ENCODE measurements around the gene C4orf50.

C4orf50 gene

DNA sequence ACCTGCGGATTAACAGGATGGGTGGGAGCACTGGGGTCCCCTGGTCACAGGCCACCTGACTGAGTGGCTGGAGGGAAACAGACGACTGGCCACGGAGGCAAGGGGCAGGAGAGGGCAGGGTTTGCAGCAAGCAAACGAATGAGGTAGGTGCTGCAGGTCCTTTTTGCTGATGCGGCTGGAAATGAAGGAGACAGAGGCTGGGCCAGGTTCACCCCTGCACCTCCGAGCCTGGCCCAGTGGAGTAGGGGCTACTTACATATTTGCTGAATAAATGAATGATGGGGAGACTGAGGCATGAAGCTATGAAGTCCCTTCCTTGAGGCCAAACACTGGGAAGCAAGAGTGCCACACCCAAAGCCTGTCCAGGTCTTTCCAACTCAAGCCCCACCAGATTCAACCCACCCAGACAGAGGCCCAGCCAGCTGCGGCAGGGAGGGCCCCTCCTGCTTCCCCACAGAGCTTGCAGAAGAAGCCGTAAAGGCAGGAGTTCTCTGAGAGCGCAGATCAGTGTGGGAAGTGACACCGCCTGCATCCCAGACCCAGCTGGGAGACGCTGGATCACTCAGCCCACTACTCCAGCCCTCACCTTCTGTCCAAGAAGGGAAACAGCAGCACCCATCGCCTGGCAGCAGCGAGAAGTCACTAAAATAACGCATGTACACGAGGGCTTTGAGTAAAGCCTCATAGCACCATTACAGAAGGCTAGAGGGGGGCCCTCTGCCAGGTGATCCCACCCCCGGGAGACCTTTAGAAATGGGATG is 36.1 kb upstream of the C4orf50 start:
- no peaks in the 10 kb centered on the region for H3K4me1 ChIP-seq (ENCODE audit: insufficient read depth, low read length)
- no peaks in the 10 kb centered on the region for H3K36me3 ChIP-seq (ENCODE audit: insufficient read depth, low read length)
- no peak overlapping the region for H3K4me3 ChIP-seq (ENCODE audit: low read depth in 1 of 2, low read length in 2 of 2)
- H3K27ac ChIP-seq (ENCODE audit: low read depth, low read length), result no peak overlapping the region
- H3K9me3 ChIP-seq (ENCODE audit: low read length), result peaks cover 13% of the 10 kb centered on the region
- no peaks in the 10 kb centered on the region for H3K27me3 ChIP-seq (ENCODE audit: control insufficient read depth in 1 of 2, insufficient read depth in 2 of 2, low read length in 2 of 2)
- no peak overlapping the region for H3K9ac ChIP-seq (ENCODE audit: low read length)

DNA sequence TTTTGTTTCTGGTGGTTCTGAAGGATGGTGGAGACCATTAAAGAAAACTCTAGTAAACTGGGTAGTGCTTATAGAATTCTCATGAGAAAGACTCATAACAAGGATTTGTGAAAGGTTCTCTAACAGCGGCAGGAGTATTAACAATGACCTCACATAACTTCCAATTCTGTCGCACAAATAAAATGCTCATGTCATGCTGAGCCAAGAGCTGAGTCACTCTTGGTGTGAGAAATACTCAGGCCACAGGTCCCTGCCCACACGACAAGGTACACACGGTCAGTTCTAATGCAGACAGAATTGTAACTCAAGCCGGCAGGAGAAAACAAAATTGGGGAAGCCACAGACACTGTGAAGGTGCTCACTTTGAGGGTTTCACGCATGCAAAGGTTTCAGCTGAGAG is 34.4 kb upstream of the C4orf50 start:
- Histone ChIP-seq H3K36me3 (ENCODE audit: insufficient read depth, low read length) (no peaks in the 10 kb centered on the region), H3K9ac (ENCODE audit: low read length) (no peak overlapping the region), H3K4me1 (ENCODE audit: insufficient read depth, low read length) (no peaks in the 10 kb centered on the region), H3K27ac (ENCODE audit: low read depth, low read length) (no peak overlapping the region), H3K27me3 (ENCODE audit: control insufficient read depth in 1 of 2, insufficient read depth in 2 of 2, low read length in 2 of 2) (no peaks in the 10 kb centered on the region), H3K9me3 (ENCODE audit: low read length) (peaks cover 5% of the 10 kb centered on the region), H3K4me3 (ENCODE audit: low read depth in 1 of 2, low read length in 2 of 2) (no peak overlapping the region)

DNA sequence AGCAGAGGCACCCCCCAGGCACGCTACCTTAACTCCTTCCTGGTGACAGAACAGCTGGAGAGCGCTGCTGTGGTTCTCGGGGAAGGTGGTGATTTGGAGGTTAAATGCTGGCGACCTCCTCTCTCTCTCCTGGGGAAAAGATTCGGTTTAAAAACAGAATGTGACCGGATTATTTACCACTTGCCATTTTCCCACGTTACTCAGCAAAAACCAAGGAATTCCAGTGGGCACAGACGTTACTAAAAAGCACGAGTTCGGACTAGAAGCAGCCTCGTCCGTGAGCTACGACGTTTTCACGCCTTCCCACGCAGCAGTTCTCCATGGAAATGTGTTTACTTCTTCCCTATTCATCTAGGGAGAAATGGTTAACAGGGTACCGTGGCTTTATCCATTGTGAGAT is 32.3 kb upstream of the C4orf50 start:
- Histone ChIP-seq H3K36me3 (ENCODE audit: insufficient read depth, low read length) (no peaks in the 10 kb centered on the region), H3K9ac (ENCODE audit: low read length) (no peak overlapping the region), H3K27me3 (ENCODE audit: control insufficient read depth in 1 of 2, insufficient read depth in 2 of 2, low read length in 2 of 2) (no peaks in the 10 kb centered on the region), H3K4me3 (ENCODE audit: low read depth in 1 of 2, low read length in 2 of 2) (no peak overlapping the region), H3K9me3 (ENCODE audit: low read length) (no peaks in the 10 kb centered on the region), H3K4me1 (ENCODE audit: insufficient read depth, low read length) (no peaks in the 10 kb centered on the region), H3K27ac (ENCODE audit: low read depth, low read length) (no peak overlapping the region)

DNA sequence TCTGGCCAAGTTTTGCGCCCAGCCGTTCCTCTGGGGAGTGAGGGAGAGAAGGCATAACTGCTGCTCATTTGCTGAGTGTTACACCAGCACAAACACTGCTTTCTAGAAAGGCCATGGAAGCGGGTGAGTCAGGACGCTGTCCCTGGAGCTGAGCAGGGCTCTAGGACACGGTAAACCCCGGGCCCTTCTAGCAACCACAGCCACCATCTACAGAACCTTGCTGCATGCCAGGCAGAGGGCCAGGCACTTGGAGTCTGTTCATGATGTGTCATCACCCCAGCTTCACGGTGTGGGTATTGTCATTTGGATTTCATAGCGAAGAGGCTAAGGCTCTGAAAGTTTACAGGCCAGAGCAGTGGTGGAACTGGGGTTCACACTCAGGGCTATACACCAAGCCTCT is 31.8 kb upstream of the C4orf50 start:
- Histone ChIP-seq H3K36me3 (ENCODE audit: insufficient read depth, low read length) (no peaks in the 10 kb centered on the region), H3K4me1 (ENCODE audit: insufficient read depth, low read length) (no peaks in the 10 kb centered on the region), H3K9ac (ENCODE audit: low read length) (no peak overlapping the region), H3K27me3 (ENCODE audit: control insufficient read depth in 1 of 2, insufficient read depth in 2 of 2, low read length in 2 of 2) (no peaks in the 10 kb centered on the region), H3K9me3 (ENCODE audit: low read length) (no peaks in the 10 kb centered on the region), H3K27ac (ENCODE audit: low read depth, low read length) (no peak overlapping the region), H3K4me3 (ENCODE audit: low read depth in 1 of 2, low read length in 2 of 2) (no peak overlapping the region)

DNA sequence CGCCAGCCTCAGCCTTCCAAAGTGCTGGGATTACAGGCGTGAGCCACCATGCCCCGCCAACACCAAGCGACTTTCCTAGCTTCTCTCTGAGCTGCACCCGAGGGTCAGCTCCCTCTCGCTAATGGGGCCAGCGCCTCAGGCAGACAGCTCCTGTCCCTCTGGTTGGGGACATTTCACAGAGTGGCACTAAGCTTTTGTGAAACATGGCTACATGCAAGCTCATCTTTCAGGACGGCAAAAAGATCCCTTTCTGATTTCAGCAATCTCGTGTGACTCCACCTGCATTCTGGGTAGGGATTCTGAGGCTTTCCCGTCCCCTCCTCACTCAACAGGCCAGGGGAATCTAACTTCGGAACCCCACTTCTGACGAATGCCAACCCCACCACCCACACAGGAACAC is 31.0 kb upstream of the C4orf50 start:
- no peak overlapping the region for H3K27ac ChIP-seq (ENCODE audit: low read depth, low read length)
- H3K4me1 ChIP-seq (ENCODE audit: insufficient read depth, low read length), result no peaks in the 10 kb centered on the region
- H3K36me3 ChIP-seq (ENCODE audit: insufficient read depth, low read length), result no peaks in the 10 kb centered on the region
- H3K9ac ChIP-seq (ENCODE audit: low read length), result no peak overlapping the region
- no peaks in the 10 kb centered on the region for H3K9me3 ChIP-seq (ENCODE audit: low read length)
- no peaks in the 10 kb centered on the region for H3K27me3 ChIP-seq (ENCODE audit: control insufficient read depth in 1 of 2, insufficient read depth in 2 of 2, low read length in 2 of 2)
- H3K4me3 ChIP-seq (ENCODE audit: low read depth in 1 of 2, low read length in 2 of 2), result no peak overlapping the region

DNA sequence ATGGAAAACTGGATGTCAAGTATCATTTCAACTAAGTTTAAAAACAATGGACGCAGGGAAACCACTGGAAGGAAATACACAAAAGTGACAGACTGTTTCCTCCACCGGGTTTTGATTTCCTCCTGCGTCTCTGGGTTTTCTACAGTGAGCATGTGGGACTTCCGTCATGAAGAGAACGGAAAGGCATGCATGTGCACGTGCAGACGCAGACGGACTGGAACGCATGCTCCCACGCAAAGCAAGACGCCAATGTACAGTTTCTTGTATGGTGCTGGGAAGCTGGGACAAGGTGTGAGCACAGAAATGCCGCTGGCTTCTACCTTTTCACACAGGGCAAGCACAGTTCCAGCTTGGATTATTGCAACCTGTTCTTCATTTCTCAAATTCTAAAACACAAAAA is 30.3 kb upstream of the C4orf50 start:
- no peak overlapping the region for H3K9ac ChIP-seq (ENCODE audit: low read length)
- H3K27me3 ChIP-seq (ENCODE audit: control insufficient read depth in 1 of 2, insufficient read depth in 2 of 2, low read length in 2 of 2), result no peaks in the 10 kb centered on the region
- no peaks in the 10 kb centered on the region for H3K9me3 ChIP-seq (ENCODE audit: low read length)
- no peaks in the 10 kb centered on the region for H3K4me1 ChIP-seq (ENCODE audit: insufficient read depth, low read length)
- H3K4me3 ChIP-seq (ENCODE audit: low read depth in 1 of 2, low read length in 2 of 2), result no peak overlapping the region
- H3K36me3 ChIP-seq (ENCODE audit: insufficient read depth, low read length), result no peaks in the 10 kb centered on the region
- no peak overlapping the region for H3K27ac ChIP-seq (ENCODE audit: low read depth, low read length)

DNA sequence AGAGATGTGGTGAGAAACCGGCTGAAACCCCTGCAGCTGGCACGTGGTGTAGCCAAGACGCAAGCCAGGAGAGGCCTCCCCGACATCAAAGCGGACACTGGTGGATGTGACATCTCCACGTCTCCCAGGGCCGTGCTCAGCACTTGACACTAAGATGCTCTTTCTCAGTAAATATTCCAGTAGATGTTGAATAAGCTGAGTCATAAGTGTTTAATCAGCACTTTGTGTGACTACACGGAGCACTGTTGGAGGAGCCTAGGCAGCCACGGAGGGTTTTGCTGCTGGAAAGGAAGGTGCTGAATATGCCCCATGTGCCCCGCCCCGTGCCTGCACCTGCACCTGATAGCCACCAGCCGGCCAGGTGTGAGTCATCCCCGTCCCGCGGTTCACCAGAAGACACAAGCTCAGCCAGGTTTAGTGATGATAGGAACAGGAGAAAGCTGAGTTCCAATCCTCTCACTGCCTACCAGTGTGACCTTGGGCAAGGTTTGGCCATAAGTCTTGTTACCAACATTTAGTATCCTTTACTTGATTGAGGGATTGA is 29.0 kb upstream of the C4orf50 start:
- Histone ChIP-seq H3K9ac (ENCODE audit: low read length) (no peak overlapping the region), H3K27me3 (ENCODE audit: control insufficient read depth in 1 of 2, insufficient read depth in 2 of 2, low read length in 2 of 2) (peaks cover 0 to 4% of the 10 kb centered on the region in 2 donors), H3K4me3 (ENCODE audit: low read depth in 1 of 2, low read length in 2 of 2) (no peak overlapping the region), H3K36me3 (ENCODE audit: insufficient read depth, low read length) (no peaks in the 10 kb centered on the region), H3K4me1 (ENCODE audit: insufficient read depth, low read length) (no peaks in the 10 kb centered on the region), H3K9me3 (ENCODE audit: low read length) (no peaks in the 10 kb centered on the region), H3K27ac (ENCODE audit: low read depth, low read length) (no peak overlapping the region)

DNA sequence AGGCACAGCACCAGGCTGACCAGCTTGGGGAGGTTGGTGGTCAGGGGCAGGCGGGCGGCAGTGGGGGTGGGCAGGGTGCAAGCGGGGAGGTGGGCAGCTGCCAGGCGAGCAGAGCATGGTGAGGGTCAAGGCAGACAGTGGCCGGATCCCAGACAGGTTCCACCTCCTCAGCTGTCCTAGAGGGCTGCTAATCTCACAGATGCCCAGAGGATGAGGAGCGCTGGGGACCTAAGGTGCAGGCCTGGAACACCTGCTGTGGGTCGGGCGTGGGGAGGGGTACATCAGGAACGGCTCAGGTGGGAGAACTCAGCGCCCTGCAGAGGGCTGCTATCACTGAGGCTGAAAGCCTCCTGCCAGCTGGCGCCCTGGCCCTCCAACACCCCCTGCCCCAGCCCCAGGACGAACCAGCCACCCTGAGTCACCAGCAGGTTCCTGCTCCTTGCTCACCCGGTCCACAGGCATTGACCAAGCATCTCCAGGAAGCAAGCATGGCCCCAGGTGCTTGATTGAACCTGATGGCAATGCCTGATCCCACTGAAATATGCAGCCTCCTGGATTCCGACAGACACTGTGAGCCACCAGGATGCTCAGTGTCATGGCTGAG is 28.4 kb upstream of the C4orf50 start:
- H3K36me3 ChIP-seq (ENCODE audit: insufficient read depth, low read length), result no peaks in the 10 kb centered on the region
- H3K4me3 ChIP-seq (ENCODE audit: low read depth in 1 of 2, low read length in 2 of 2), result no peak overlapping the region
- no peak overlapping the region for H3K27ac ChIP-seq (ENCODE audit: low read depth, low read length)
- no peaks in the 10 kb centered on the region for H3K4me1 ChIP-seq (ENCODE audit: insufficient read depth, low read length)
- no peaks in the 10 kb centered on the region for H3K9me3 ChIP-seq (ENCODE audit: low read length)
- no peak overlapping the region for H3K9ac ChIP-seq (ENCODE audit: low read length)
- H3K27me3 ChIP-seq (ENCODE audit: control insufficient read depth in 1 of 2, insufficient read depth in 2 of 2, low read length in 2 of 2), result peaks cover 0 to 4% of the 10 kb centered on the region in 2 donors

DNA sequence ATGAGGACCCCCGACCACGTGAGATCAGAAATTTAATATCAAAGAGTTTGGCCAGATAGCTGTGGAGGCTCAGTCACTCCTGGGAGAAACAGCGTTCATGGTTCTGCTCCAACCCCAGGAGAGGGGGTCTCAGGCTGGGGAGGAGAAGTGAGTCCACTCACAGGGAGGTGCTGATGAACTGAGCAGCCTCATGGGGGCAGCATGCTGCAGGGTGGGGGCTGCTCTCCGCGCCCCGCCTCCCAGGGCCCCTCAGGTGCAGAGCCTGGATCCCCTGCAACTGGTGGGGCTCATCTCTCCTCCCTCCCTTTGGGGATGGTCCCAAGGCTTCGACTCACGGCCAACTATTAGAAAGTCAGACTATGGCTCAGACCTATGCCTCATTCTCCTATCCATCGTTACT is 26.6 kb upstream of the C4orf50 start:
- Histone ChIP-seq H3K9ac (ENCODE audit: low read length) (no peak overlapping the region), H3K27ac (ENCODE audit: low read depth, low read length) (no peak overlapping the region), H3K4me3 (ENCODE audit: low read depth in 1 of 2, low read length in 2 of 2) (no peak overlapping the region), H3K27me3 (ENCODE audit: control insufficient read depth in 1 of 2, insufficient read depth in 2 of 2, low read length in 2 of 2) (peaks cover 0 to 4% of the 10 kb centered on the region in 2 donors), H3K4me1 (ENCODE audit: insufficient read depth, low read length) (no peaks in the 10 kb centered on the region), H3K36me3 (ENCODE audit: insufficient read depth, low read length) (no peaks in the 10 kb centered on the region), H3K9me3 (ENCODE audit: low read length) (no peaks in the 10 kb centered on the region)

DNA sequence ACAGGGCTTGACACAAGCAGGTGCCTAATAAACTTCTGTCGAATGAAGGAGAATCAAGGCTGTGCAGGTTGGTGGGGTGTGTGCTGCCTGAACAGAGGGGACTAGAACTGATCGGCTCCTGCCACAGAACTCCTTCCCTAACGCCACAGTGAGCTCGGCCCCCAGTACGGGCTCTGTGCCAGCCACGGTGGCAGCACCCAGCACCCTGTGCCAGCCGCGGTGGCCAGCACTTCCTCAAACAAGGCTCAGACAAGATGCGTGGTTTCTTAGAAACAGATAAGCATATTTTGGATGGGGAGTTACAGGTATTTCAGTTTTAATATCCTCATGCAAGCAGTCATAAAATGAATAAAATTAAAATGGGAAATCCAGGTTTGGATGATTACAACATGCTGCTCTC is 26.0 kb upstream of the C4orf50 start:
- H3K4me1 ChIP-seq (ENCODE audit: insufficient read depth, low read length), result no peaks in the 10 kb centered on the region
- no peaks in the 10 kb centered on the region for H3K36me3 ChIP-seq (ENCODE audit: insufficient read depth, low read length)
- H3K9me3 ChIP-seq (ENCODE audit: low read length), result no peaks in the 10 kb centered on the region
- no peak overlapping the region for H3K27ac ChIP-seq (ENCODE audit: low read depth, low read length)
- H3K27me3 ChIP-seq (ENCODE audit: control insufficient read depth in 1 of 2, insufficient read depth in 2 of 2, low read length in 2 of 2), result peaks cover 0 to 4% of the 10 kb centered on the region in 2 donors
- no peak overlapping the region for H3K9ac ChIP-seq (ENCODE audit: low read length)
- H3K4me3 ChIP-seq (ENCODE audit: low read depth in 1 of 2, low read length in 2 of 2), result no peak overlapping the region

DNA sequence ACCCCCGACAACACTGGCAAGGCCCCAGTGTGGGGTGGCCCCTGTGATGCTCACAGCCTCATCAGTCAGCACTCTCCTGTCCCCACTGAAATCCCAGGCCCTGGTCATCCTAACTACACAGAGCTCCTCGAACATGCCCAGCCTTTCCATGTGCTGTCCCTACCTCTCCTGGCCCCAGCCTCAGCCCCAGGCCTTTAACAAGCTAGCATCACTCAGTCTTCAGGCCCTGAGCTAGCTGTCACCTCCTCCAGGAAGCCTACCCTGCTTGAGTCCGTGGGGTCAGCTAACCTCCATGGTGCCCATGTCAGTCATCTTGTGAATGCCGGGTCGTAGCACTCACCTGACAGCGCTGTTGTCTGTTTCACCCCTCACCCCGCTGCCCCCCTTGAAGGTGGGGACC is 25.6 kb upstream of the C4orf50 start:
- Histone ChIP-seq H3K4me1 (ENCODE audit: insufficient read depth, low read length) (no peaks in the 10 kb centered on the region), H3K4me3 (ENCODE audit: low read depth in 1 of 2, low read length in 2 of 2) (no peak overlapping the region), H3K27me3 (ENCODE audit: control insufficient read depth in 1 of 2, insufficient read depth in 2 of 2, low read length in 2 of 2) (peaks cover 0 to 4% of the 10 kb centered on the region in 2 donors), H3K36me3 (ENCODE audit: insufficient read depth, low read length) (no peaks in the 10 kb centered on the region), H3K9me3 (ENCODE audit: low read length) (no peaks in the 10 kb centered on the region), H3K9ac (ENCODE audit: low read length) (no peak overlapping the region), H3K27ac (ENCODE audit: low read depth, low read length) (no peak overlapping the region)

DNA sequence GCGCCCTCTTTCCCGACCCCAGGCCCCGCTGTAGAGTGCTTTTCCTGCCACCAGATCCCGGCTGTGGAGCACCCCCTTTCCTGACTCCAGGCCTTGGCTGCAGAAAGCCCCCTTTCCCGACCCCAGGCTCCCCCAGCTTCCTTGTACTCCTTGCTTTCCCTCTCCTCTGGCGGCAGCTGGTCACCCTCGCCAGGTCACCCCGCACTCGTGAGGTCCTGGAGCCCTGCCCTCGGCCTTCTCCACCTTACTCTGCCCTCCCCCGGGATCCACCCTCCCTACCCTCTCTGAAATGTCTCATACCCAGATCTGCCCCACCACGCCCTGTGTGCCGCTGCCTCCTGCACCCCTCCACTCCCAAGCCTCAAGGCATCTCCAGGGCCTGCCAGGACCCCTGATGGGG is 25.0 kb upstream of the C4orf50 start:
- H3K27me3 ChIP-seq (ENCODE audit: control insufficient read depth in 1 of 2, insufficient read depth in 2 of 2, low read length in 2 of 2), result peaks cover 0 to 4% of the 10 kb centered on the region in 2 donors
- no peaks in the 10 kb centered on the region for H3K4me1 ChIP-seq (ENCODE audit: insufficient read depth, low read length)
- H3K9ac ChIP-seq (ENCODE audit: low read length), result no peak overlapping the region
- H3K4me3 ChIP-seq (ENCODE audit: low read depth in 1 of 2, low read length in 2 of 2), result no peak overlapping the region
- H3K36me3 ChIP-seq (ENCODE audit: insufficient read depth, low read length), result no peaks in the 10 kb centered on the region
- no peak overlapping the region for H3K27ac ChIP-seq (ENCODE audit: low read depth, low read length)
- no peaks in the 10 kb centered on the region for H3K9me3 ChIP-seq (ENCODE audit: low read length)

Measured in muscle layer of colon (tissue), 2 donors.